Stimulated activated memory B cell treated with anti-CD40 and anti-IgM and Interleukin-4, amounts not matched to agents 10 μg/mL and 1 μg/mL and 100 μg/mL, for 72 hours (primary cell): ENCODE data around the gene RGS16.
"Not testable (repeated sequence)": the region's sequence is repeated elsewhere in the genome, so short reads cannot be mapped to it uniquely, and the experiment has no call there.

Experiments
- ATAC-seq: fragments of 150-1000 bp; cut with Tn5 transposase; 2 replicates; pipeline ENCODE4 v1.10.0; 2021
- H3K27ac Mint-ChIP-seq: one replicate; pipeline ENCODE4 v1.8.0; 2022; ENCODE audit warnings: mild to moderate bottlenecking, mixed read lengths
- H3K27me3 Mint-ChIP-seq: one replicate; pipeline ENCODE4 v1.8.0; 2022; ENCODE audit warnings: mixed read lengths
- H3K36me3 Mint-ChIP-seq: one replicate; pipeline ENCODE4 v1.8.0; 2022; ENCODE audit warnings: mixed read lengths
- H3K4me1 Mint-ChIP-seq: one replicate; pipeline ENCODE4 v1.8.0; 2022; ENCODE audit warnings: mixed read lengths
- H3K4me3 Mint-ChIP-seq: one replicate; pipeline ENCODE4 v1.8.0; 2022; ENCODE audit warnings: mild to moderate bottlenecking, moderate library complexity, mixed read lengths
- H3K9me3 Mint-ChIP-seq: one replicate; pipeline ENCODE4 v1.8.0; 2022; ENCODE audit warnings: mixed read lengths

The RGS16 gene

GRCh38 chr1:182633657-182634281 lies 29.6 kb upstream of the RGS16 start:
- H3K9me3 Mint-ChIP-seq, result no peaks in the 10 kb centered on the region
- H3K36me3 Mint-ChIP-seq, result no peaks in the 10 kb centered on the region
- no peak overlapping the region for H3K4me3 Mint-ChIP-seq
- H3K27me3 Mint-ChIP-seq, result no peaks in the 10 kb centered on the region
- H3K4me1 Mint-ChIP-seq, result peaks cover 46% of the 10 kb centered on the region
- H3K27ac Mint-ChIP-seq, result peak overlapping the region; percentile 69
- no peak for ATAC-seq

- Mint-ChIP-seq H3K4me1 (peaks cover 48% of the 10 kb centered on the region), H3K9me3 (no peaks in the 10 kb centered on the region), H3K36me3 (no peaks in the 10 kb centered on the region), H3K27me3 (no peaks in the 10 kb centered on the region), H3K27ac (peak overlapping the region; percentile 69), H3K4me3 (no peak overlapping the region)
- ATAC-seq, result no peak
Measured at GRCh38 chr1:182633031-182633430, 28.8 kb upstream of the RGS16 start.

GRCh38 chr1:182632441-182632857 lies 28.3 kb upstream of the RGS16 start:
- peak overlapping the region; percentile 69 for H3K27ac Mint-ChIP-seq
- not testable (repeated sequence) for H3K27me3 Mint-ChIP-seq, H3K36me3 Mint-ChIP-seq, H3K9me3 Mint-ChIP-seq, ATAC-seq
- peaks cover 48% of the 10 kb centered on the region for H3K4me1 Mint-ChIP-seq
- peak overlapping the region; percentile 56 for H3K4me3 Mint-ChIP-seq

GRCh38 chr1:182631954-182632353 lies 27.8 kb upstream of the RGS16 start:
- Mint-ChIP-seq H3K27ac (peak overlapping the region; percentile 69), H3K4me1 (peaks cover 48% of the 10 kb centered on the region), H3K36me3 (no peaks in the 10 kb centered on the region), H3K4me3 (no peak overlapping the region), H3K27me3 (no peaks in the 10 kb centered on the region), H3K9me3 (no peaks in the 10 kb centered on the region)
- ATAC-seq, result no peak

GRCh38 chr1:182631053-182631677 lies 27.0 kb upstream of the RGS16 start:
- ATAC-seq, result no peak
- Mint-ChIP-seq H3K36me3 (no peaks in the 10 kb centered on the region), H3K27me3 (no peaks in the 10 kb centered on the region), H3K4me3 (no peak overlapping the region), H3K9me3 (no peaks in the 10 kb centered on the region), H3K4me1 (peaks cover 48% of the 10 kb centered on the region), H3K27ac (no peak overlapping the region)

- no peaks in the 10 kb centered on the region for H3K36me3 Mint-ChIP-seq
- H3K4me1 Mint-ChIP-seq, result peaks cover 48% of the 10 kb centered on the region
- H3K4me3 Mint-ChIP-seq, result no peak overlapping the region
- no peak for ATAC-seq
- peak overlapping the region; percentile 52 for H3K27ac Mint-ChIP-seq
- no peaks in the 10 kb centered on the region for H3K27me3 Mint-ChIP-seq
- H3K9me3 Mint-ChIP-seq, result no peaks in the 10 kb centered on the region
Measured at GRCh38 chr1:182630586-182630985, 26.4 kb upstream of the RGS16 start.

GRCh38 chr1:182629499-182630096 lies 25.4 kb upstream of the RGS16 start:
- ATAC-seq, result peak; percentile 92
- H3K27me3 Mint-ChIP-seq, result no peaks in the 10 kb centered on the region
- H3K9me3 Mint-ChIP-seq, result no peaks in the 10 kb centered on the region
- no peaks in the 10 kb centered on the region for H3K36me3 Mint-ChIP-seq
- peaks cover 48% of the 10 kb centered on the region for H3K4me1 Mint-ChIP-seq
- H3K27ac Mint-ChIP-seq, result peak overlapping the region; percentile 52
- H3K4me3 Mint-ChIP-seq, result no peak overlapping the region

DNA sequence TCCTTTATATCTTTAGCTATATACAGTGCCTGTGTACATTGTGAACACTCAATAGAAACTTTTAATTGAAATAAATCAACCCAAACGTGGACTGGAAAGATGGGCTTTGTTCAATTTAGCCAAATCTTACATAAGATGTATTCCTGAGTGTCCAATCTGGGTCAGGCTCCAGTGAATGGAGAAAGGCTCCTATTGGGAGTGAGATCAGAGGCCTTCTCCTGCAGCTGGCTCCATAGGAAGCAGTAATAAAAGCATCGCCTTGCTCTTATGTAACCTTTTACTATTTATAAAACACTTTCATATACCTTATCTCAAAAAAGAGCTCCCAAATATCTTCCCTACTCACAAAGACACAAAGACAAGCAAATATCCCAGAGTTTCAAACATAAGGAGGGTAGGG lies 24.9 kb upstream of the RGS16 start:
- Mint-ChIP-seq H3K36me3 (no peaks in the 10 kb centered on the region), H3K27ac (peak overlapping the region; percentile 52), H3K4me1 (peaks cover 46% of the 10 kb centered on the region), H3K27me3 (no peaks in the 10 kb centered on the region), H3K4me3 (no peak overlapping the region), H3K9me3 (no peaks in the 10 kb centered on the region)
- no peak for ATAC-seq

GRCh38 chr1:182628657-182629056 lies 24.5 kb upstream of the RGS16 start:
- no peaks in the 10 kb centered on the region for H3K27me3 Mint-ChIP-seq
- no peak for ATAC-seq
- H3K4me1 Mint-ChIP-seq, result peaks cover 46% of the 10 kb centered on the region
- H3K9me3 Mint-ChIP-seq, result no peaks in the 10 kb centered on the region
- H3K27ac Mint-ChIP-seq, result peak overlapping the region; percentile 52
- H3K36me3 Mint-ChIP-seq, result no peaks in the 10 kb centered on the region
- no peak overlapping the region for H3K4me3 Mint-ChIP-seq

GRCh38 chr1:182627622-182628021 lies 23.4 kb upstream of the RGS16 start:
- Mint-ChIP-seq H3K27ac (no peak overlapping the region), H3K9me3 (no peaks in the 10 kb centered on the region), H3K27me3 (no peaks in the 10 kb centered on the region), H3K4me3 (no peak overlapping the region), H3K36me3 (no peaks in the 10 kb centered on the region), H3K4me1 (peaks cover 46% of the 10 kb centered on the region)
- no peak for ATAC-seq

GRCh38 chr1:182626527-182626926 lies 22.3 kb upstream of the RGS16 start:
- no peaks in the 10 kb centered on the region for H3K27me3 Mint-ChIP-seq
- ATAC-seq, result no peak
- H3K4me3 Mint-ChIP-seq, result no peak overlapping the region
- H3K4me1 Mint-ChIP-seq, result peaks cover 39% of the 10 kb centered on the region
- no peaks in the 10 kb centered on the region for H3K9me3 Mint-ChIP-seq
- no peaks in the 10 kb centered on the region for H3K36me3 Mint-ChIP-seq
- no peak overlapping the region for H3K27ac Mint-ChIP-seq

DNA sequence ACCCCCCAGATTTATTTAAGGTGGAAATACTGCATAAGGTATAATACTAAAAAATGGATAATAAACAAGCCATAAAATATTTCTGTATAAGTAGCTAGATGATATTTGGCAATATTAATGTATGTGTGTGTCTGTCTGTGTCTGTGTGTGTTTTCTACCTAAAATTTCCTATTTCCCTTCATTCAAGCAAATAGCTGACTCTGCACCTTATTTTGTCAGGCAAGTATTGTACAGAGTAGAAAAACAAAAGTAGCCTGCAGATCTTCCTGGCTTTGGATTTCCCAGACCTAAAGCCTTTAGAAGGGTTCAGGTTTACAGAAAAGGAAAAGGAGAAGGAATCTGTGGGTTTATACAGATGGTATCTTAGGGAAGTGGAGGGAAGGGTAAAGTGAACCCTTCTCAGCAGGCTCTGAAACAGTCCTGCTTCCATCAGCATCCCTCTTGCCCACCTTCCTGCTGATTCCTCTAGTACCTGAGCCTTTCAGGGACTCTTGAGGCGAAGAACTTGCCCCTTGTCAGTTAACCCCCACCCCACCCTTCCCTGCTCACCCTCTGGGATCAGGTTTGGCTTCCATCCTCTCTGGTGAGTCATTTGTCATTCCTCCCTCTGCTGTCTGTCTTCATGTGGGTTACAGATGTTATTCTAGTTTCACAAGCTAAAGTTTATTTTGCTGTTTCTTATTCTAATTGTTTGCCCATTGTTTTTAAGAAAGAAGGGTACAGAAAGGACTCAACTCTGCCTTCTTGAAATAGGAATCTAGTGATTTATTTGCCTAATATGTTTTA lies 21.7 kb upstream of the RGS16 start:
- no peaks in the 10 kb centered on the region for H3K27me3 Mint-ChIP-seq
- H3K4me1 Mint-ChIP-seq, result peaks cover 43% of the 10 kb centered on the region
- no peak for ATAC-seq
- H3K4me3 Mint-ChIP-seq, result no peak overlapping the region
- peaks cover under 1% of the 10 kb centered on the region for H3K36me3 Mint-ChIP-seq
- H3K27ac Mint-ChIP-seq, result no peak overlapping the region
- no peaks in the 10 kb centered on the region for H3K9me3 Mint-ChIP-seq

DNA sequence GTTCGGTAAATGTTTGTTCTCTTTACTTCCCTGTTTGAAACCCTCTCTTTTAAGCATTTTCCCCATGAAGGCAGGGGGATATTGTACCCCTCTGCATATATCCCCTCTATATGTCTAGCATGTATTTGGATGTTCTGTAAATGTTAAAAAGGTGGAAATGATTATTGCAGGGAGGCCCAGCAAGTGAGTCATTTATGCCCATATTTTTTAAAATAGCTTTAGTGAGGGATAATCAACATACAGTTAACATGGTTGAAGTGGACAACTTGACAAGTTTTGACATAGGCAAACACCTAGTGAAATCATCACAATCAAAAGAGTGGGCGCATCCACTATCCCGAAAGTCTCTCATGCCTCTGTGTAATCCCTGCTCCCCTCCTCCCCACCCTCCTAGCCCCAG lies 20.8 kb upstream of the RGS16 start:
- H3K27ac Mint-ChIP-seq, result no peak overlapping the region
- H3K27me3 Mint-ChIP-seq, result no peaks in the 10 kb centered on the region
- H3K4me3 Mint-ChIP-seq, result no peak overlapping the region
- H3K36me3 Mint-ChIP-seq, result peaks cover 6% of the 10 kb centered on the region
- H3K9me3 Mint-ChIP-seq, result peaks cover 4% of the 10 kb centered on the region
- ATAC-seq, result no peak
- H3K4me1 Mint-ChIP-seq, result peaks cover 43% of the 10 kb centered on the region

DNA sequence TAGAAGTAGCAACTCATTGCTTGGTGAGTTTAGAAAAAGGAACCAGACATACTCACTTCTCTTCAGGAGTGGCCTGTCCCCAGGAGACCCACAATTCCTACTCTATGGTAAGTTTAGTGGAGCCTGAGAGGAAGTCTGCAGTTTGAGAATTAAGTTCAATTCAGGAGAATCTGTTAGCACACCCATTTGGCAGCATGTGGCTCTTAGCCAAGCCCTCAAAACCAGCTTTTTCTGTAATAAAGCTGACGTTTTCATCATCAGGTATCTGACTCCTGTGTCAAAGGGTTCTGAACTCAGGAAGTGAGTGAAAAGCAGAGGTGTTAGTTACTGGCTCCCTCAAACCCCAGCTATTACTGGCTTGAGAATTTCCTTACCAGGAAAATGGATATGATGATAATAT lies 20.4 kb upstream of the RGS16 start:
- no peak overlapping the region for H3K27ac Mint-ChIP-seq
- ATAC-seq, result no peak
- H3K27me3 Mint-ChIP-seq, result no peaks in the 10 kb centered on the region
- H3K36me3 Mint-ChIP-seq, result peaks cover 6% of the 10 kb centered on the region
- peaks cover 39% of the 10 kb centered on the region for H3K4me1 Mint-ChIP-seq
- peaks cover 4% of the 10 kb centered on the region for H3K9me3 Mint-ChIP-seq
- no peak overlapping the region for H3K4me3 Mint-ChIP-seq

DNA sequence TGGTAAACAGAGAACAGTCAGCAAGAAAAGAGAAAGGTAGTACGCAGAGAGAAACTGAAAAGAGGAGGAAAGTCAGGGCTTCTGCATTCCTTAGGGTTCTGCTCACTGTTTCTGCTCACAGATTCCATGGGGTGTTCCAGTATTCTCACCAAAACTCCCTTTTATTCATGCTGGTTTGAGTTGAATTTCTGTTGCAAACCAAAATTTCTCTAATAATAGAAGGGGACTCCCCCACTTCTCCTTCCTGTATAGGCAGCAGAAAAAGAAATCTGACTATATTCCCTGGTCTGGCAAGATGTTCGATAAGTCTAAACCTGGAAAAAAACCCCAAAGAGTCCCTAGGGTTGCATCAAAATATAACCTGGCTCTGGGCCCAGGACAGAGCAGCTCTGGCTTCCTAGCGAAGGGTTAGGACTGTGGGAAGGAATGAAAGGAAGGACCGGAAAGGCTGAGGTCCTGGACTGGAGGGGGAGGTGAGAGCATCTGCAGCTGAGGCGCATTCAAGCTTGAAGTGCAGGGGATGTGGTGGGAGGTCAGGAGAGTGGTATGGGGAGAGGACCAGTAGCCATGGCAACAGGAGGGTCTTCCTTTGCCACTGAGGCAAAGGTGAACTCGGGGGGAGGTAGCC lies 18.8 kb upstream of the RGS16 start:
- H3K4me3 Mint-ChIP-seq, result peak overlapping the region; percentile 8
- H3K36me3 Mint-ChIP-seq, result peaks cover 6% of the 10 kb centered on the region
- peaks cover 8% of the 10 kb centered on the region for H3K9me3 Mint-ChIP-seq
- H3K4me1 Mint-ChIP-seq, result peaks cover 41% of the 10 kb centered on the region
- H3K27me3 Mint-ChIP-seq, result no peaks in the 10 kb centered on the region
- peak; percentile 66 for ATAC-seq
- H3K27ac Mint-ChIP-seq, result peak overlapping the region; percentile 56
